ENCODE data around the gene MIDN. TPM values are rescaled to one million over a fixed set of nuclear protein-coding genes. Genes with fewer than 3 reads are reported as not detected.

Gene MIDN
- total RNA-seq, 1 experiment from 2014 or later: 286 TPM

DNA sequence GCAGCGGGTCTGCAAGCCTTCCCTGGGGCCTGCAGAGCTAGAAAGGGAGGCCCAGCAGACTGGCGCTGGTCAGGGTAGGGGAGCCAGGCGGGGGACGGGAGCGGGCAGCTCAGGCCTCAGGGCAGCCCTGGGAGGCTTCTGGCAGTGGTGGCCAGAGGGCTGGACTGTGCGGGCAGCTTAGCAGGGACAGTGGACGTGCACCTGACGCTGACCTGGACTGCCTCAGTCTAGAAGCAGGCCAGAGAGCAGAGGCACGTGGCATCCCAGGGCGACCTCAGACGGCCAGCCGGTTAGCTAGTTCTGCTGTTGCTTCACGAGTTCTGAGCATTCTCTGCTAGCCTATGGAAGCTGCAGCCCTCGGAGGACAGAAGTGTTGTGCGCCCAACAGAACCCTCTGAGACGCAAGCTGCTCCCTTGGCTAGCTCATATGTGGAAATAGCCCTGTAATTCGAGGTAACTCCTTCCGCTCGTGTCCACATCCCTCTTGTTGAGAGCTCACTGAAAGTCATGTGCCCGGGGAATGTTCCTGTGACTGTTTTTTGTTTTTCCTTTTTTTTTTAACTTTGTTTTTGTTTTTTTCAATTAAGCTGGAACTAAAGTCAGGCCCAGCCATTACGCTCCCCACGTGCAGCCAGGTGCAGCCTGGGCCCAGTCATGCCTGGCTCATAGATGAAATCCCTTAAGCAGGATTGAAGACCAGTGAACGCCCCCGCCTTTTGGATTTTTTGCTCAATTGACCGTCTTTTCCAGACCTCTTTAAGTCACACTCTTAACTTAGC lies 25.1 kb downstream of the MIDN start:
- H3K79me2 ChIP-seq (ENCODE audit: insufficient read depth, low read length): peaks cover 4% of the 10 kb centered on the region; the same call in 1 of the 2 replicates
- no peak overlapping the region for H2BK12ac ChIP-seq (ENCODE audit: insufficient read length, low read depth, low read length)
- no peak overlapping the region for H3T11ph ChIP-seq (ENCODE audit: low read length)
- H3K4me1 ChIP-seq (ENCODE audit: insufficient read depth, low read length): no peaks in the 10 kb centered on the region; the same call in 1 of the 2 replicates
- H3K23me2 ChIP-seq (ENCODE audit: insufficient read length, low read depth, low read length, poor library complexity, severe bottlenecking): peaks cover 16% of the 10 kb centered on the region
- H3K18ac ChIP-seq (ENCODE audit: insufficient read length, low read depth, low read length): no peak overlapping the region
- H3K27me3 Mint-ChIP-seq (ENCODE audit: low read depth): peaks cover 3% of the 10 kb centered on the region
- TF ChIP-seq, protein P1, sequence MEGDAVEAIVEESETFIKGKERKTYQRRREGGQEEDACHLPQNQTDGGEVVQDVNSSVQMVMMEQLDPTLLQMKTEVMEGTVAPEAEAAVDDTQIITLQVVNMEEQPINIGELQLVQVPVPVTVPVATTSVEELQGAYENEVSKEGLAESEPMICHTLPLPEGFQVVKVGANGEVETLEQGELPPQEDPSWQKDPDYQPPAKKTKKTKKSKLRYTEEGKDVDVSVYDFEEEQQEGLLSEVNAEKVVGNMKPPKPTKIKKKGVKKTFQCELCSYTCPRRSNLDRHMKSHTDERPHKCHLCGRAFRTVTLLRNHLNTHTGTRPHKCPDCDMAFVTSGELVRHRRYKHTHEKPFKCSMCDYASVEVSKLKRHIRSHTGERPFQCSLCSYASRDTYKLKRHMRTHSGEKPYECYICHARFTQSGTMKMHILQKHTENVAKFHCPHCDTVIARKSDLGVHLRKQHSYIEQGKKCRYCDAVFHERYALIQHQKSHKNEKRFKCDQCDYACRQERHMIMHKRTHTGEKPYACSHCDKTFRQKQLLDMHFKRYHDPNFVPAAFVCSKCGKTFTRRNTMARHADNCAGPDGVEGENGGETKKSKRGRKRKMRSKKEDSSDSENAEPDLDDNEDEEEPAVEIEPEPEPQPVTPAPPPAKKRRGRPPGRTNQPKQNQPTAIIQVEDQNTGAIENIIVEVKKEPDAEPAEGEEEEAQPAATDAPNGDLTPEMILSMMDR (conservative IDR thresholded peaks at IDR 0.05): no peak
- H3K4me1 Mint-ChIP-seq: peaks cover 41 to 49% of the 10 kb centered on the region in 2 experiments
- H4K8ac ChIP-seq (replicated peaks; ENCODE audit: insufficient read length, low read depth, low read length): no peak overlapping the region
- no peaks in the 10 kb centered on the region for H4K20me1 ChIP-seq (ENCODE audit: control insufficient read depth, insufficient read depth, insufficient read length)
- H3K9me3 ChIP-seq (ENCODE audit: control insufficient read depth, low read depth, low read length): no peaks in the 10 kb centered on the region
- peaks cover 36 to 65% (median 54%) of the 10 kb centered on the region in 3 experiments for H3K36me3 Mint-ChIP-seq (ENCODE audit: insufficient read depth in 1 of 3, low read depth in 3 of 3)
- peak overlapping the region; percentile 86 to 96 (median 93); a peak in 5 of 7 replicates for H3K27ac Mint-ChIP-seq
- H2BK120ac ChIP-seq (ENCODE audit: low read depth, low read length, poor library complexity, severe bottlenecking): no peak overlapping the region
- no peak overlapping the region for H3K27ac ChIP-seq (ENCODE audit: insufficient read length, low read depth, low read length)
- H2BK5ac ChIP-seq (ENCODE audit: insufficient read length, low read length): no peak overlapping the region
- peak overlapping the region; percentile 30 to 40 for H3K4me3 Mint-ChIP-seq
- H2AFZ ChIP-seq (ENCODE audit: low read length): no peak overlapping the region
- no peak overlapping the region for H3K23ac ChIP-seq (ENCODE audit: insufficient read length, low read depth, low read length)
- H2AK5ac ChIP-seq (ENCODE audit: insufficient read length, low read length): no peak overlapping the region
- H3K14ac ChIP-seq (ENCODE audit: insufficient read depth, low read length): no peak overlapping the region
- H4K5ac ChIP-seq (ENCODE audit: insufficient read length, low read depth, low read length): no peak overlapping the region
- no peak overlapping the region for H3K9ac ChIP-seq (ENCODE audit: extremely low read depth, insufficient read length, low read length)
- no peaks in the 10 kb centered on the region for H3K9me3 Mint-ChIP-seq
- peak overlapping the region; percentile 2 for H3K4me2 ChIP-seq (ENCODE audit: insufficient read depth, insufficient read length, low read length)
- H4K91ac ChIP-seq (ENCODE audit: insufficient read length, low read depth, low read length): no peak overlapping the region
- no peak overlapping the region for H2BK20ac ChIP-seq (ENCODE audit: low read depth, low read length, poor library complexity, severe bottlenecking)
- peaks cover 9% of the 10 kb centered on the region for H3K79me1 ChIP-seq (ENCODE audit: insufficient read depth, low read depth, low read length, poor library complexity, severe bottlenecking)
- no peaks in the 10 kb centered on the region for H3K27me3 ChIP-seq (ENCODE audit: insufficient read depth, low read length)
- H2BK15ac ChIP-seq (ENCODE audit: low read depth, low read length): no peak overlapping the region
- no peak overlapping the region for H3K4ac ChIP-seq (ENCODE audit: low read depth, low read length)
- no peak for DNase-seq
- no CpG with 5 or more reads among the region's 25 CpGs for WGBS (ENCODE audit: extremely low coverage, insufficient read length, low lambda C conversion rate)
- no peak overlapping the region for H3K56ac ChIP-seq (ENCODE audit: insufficient read length, low read depth, low read length)

Data from H9 (cell line).